ENCODE results near the gene CD6.

GRCh38 chr11:60941371-60942119 is 29.9 kb upstream of the CD6 start:
- TF ChIP-seq CTCF (IDR thresholded peaks at IDR 0.05; ENCODE audit: low read depth, low read length, poor library complexity, severe bottlenecking) = no peak
- TF ChIP-seq EZH2phosphoT487 (IDR thresholded peaks at IDR 0.05; ENCODE audit: borderline replicate concordance, low read length) = no peak
